Measurements from ENCODE around the gene SAP25. TPM values are rescaled to one million over a fixed set of nuclear protein-coding genes. Genes with fewer than 3 reads are reported as not detected.

Gene SAP25
- total RNA-seq, 1 donor from 2014 or later = not detected

DNA sequence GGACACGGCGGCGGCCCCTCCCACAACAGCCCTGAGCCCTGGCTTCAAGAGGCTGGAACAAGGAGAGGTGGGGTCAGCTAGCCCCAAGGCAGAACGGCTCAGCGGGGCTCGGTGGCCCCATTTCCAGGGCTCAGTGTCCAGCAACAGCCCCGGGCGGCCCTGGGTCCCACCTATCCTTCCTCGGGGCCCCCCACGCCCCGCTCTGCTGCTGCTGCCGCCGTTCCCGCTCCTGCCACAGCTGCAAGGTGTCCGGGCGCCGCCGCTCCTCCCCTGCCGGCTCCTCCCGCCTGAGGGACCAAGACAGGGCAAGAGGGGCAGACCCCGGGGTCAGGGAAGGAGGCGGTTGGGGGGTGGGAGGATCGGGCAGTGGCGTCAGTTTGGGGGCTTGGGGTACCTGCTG lies 3.4 kb upstream of the SAP25 start:
- Histone ChIP-seq H3K9me3 (ENCODE audit: control insufficient read depth in 3 of 3, low read length in 3 of 3) (no peaks in the 10 kb centered on the region), H3K9ac (ENCODE audit: low read depth in 1 of 3, low read length in 3 of 3) (no peak overlapping the region), H3K4me1 (ENCODE audit: control insufficient read depth in 3 of 3, insufficient read depth in 3 of 3, low read length in 3 of 3) (peaks cover 0 to 3% (median 0%) of the 10 kb centered on the region in 3 donors), H3K36me3 (ENCODE audit: control insufficient read depth in 3 of 3, insufficient read depth in 3 of 3, low read length in 3 of 3) (peaks cover 64 to 70% (median 70%) of the 10 kb centered on the region in 3 donors), H3K4me3 (ENCODE audit: low read length in 3 of 3) (no peak overlapping the region), H3K27ac (ENCODE audit: low read depth, low read length) (no peak overlapping the region), H3K27me3 (ENCODE audit: control insufficient read depth in 3 of 3, insufficient read depth in 3 of 3, low read length in 3 of 3) (peaks cover 0 to 28% (median 27%) of the 10 kb centered on the region in 3 donors)

GRCh38 chr7:100576384-100576993 lies 2.8 kb upstream of the SAP25 start:
- Histone ChIP-seq H3K9ac (ENCODE audit: low read depth in 1 of 3, low read length in 3 of 3) (no peak overlapping the region), H3K27me3 (ENCODE audit: control insufficient read depth in 3 of 3, insufficient read depth in 3 of 3, low read length in 3 of 3) (peaks cover 3 to 34% (median 33%) of the 10 kb centered on the region in 3 donors), H3K9me3 (ENCODE audit: control insufficient read depth in 3 of 3, low read length in 3 of 3) (no peaks in the 10 kb centered on the region), H3K4me3 (ENCODE audit: low read length in 3 of 3) (no peak overlapping the region), H3K4me1 (ENCODE audit: control insufficient read depth in 3 of 3, insufficient read depth in 3 of 3, low read length in 3 of 3) (no peaks in the 10 kb centered on the region), H3K27ac (ENCODE audit: low read depth, low read length) (no peak overlapping the region), H3K36me3 (ENCODE audit: control insufficient read depth in 3 of 3, insufficient read depth in 3 of 3, low read length in 3 of 3) (peaks cover 58 to 64% (median 64%) of the 10 kb centered on the region in 3 donors)

GRCh38 chr7:100575746-100576383 lies 2.2 kb upstream of the SAP25 start:
- Histone ChIP-seq H3K9ac (ENCODE audit: low read depth in 1 of 3, low read length in 3 of 3) (no peak overlapping the region), H3K9me3 (ENCODE audit: control insufficient read depth in 3 of 3, low read length in 3 of 3) (no peaks in the 10 kb centered on the region), H3K27ac (ENCODE audit: low read depth, low read length) (no peak overlapping the region), H3K36me3 (ENCODE audit: control insufficient read depth in 3 of 3, insufficient read depth in 3 of 3, low read length in 3 of 3) (peaks cover 52 to 58% (median 58%) of the 10 kb centered on the region in 3 donors), H3K27me3 (ENCODE audit: control insufficient read depth in 3 of 3, insufficient read depth in 3 of 3, low read length in 3 of 3) (peaks cover 9 to 40% (median 39%) of the 10 kb centered on the region in 3 donors), H3K4me1 (ENCODE audit: control insufficient read depth in 3 of 3, insufficient read depth in 3 of 3, low read length in 3 of 3) (no peaks in the 10 kb centered on the region), H3K4me3 (ENCODE audit: low read length in 3 of 3) (no peak overlapping the region)

DNA sequence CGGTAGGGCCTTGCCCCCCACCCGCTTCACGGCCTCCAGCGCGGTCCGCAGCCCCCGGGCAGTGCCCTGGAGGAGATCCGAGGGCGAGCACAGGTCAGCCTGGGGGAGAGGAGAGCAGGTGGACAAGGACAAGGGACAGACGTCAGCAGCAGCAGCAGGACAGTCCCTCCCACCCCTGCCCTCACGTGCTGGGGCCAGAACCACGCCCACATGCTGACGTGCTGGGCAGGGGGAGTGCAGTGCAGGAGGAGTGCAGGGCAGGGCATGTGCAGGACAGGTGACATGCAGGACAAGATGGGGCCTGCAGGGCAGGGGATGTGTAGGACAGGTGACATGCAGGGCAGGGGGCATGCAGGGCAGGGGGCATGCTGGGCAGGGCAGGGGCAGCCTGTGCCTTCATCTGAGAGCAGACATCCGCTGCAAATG lies 1.5 kb upstream of the SAP25 start:
- Histone ChIP-seq H3K9ac (ENCODE audit: low read depth in 1 of 3, low read length in 3 of 3) (no peak overlapping the region), H3K4me3 (ENCODE audit: low read length in 3 of 3) (no peak overlapping the region), H3K27me3 (ENCODE audit: control insufficient read depth in 3 of 3, insufficient read depth in 3 of 3, low read length in 3 of 3) (peaks cover 11 to 43% (median 41%) of the 10 kb centered on the region in 3 donors), H3K9me3 (ENCODE audit: control insufficient read depth in 3 of 3, low read length in 3 of 3) (no peaks in the 10 kb centered on the region), H3K36me3 (ENCODE audit: control insufficient read depth in 3 of 3, insufficient read depth in 3 of 3, low read length in 3 of 3) (peaks cover 49 to 52% (median 51%) of the 10 kb centered on the region in 3 donors), H3K4me1 (ENCODE audit: control insufficient read depth in 3 of 3, insufficient read depth in 3 of 3, low read length in 3 of 3) (peaks cover 1 to 2% (median 1%) of the 10 kb centered on the region in 3 donors), H3K27ac (ENCODE audit: low read depth, low read length) (no peak overlapping the region)

DNA sequence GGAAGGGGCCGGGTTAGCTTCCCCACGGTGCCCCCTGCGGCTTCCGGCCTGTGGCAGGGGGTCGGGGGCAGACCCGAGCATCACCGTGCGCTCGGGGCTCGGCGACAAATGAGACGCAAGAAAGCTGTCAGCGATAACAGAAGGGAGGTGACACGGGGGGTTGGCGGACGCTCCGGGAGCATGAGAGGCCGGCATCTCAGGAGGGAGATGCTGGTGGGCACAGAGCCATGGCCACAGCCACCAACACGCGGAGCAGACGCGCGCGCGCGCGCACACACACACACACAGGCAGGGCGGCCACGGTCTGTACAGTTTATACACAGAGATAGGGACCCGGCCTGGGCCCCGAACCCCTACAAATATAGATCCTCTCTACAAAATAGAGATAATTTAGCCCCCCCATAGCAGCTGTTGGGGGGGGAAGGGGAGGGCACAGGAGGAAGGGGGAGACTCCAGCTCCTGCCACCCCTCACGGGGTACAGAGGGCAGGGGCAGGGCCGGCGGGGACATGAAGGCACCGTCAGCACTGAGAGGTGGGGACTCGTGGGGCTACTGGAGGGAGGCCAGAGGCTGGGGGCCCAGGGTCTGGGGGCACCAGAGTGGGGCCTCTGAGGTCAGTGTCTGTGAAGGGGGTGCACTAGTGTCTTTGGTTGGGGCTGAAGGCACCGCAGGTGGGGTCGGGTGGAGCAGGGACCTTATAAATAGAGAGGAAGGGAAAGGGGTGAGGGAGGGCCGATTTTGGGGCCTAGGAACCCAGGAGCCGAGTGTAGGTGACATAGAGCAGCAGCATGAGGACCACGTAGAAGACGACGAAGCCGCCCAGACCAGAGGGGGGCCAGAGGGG lies 884 bp upstream of the SAP25 start:
- Histone ChIP-seq H3K4me1 (ENCODE audit: control insufficient read depth in 3 of 3, insufficient read depth in 3 of 3, low read length in 3 of 3) (peaks cover 4 to 7% (median 6%) of the 10 kb centered on the region in 3 donors), H3K27me3 (ENCODE audit: control insufficient read depth in 3 of 3, insufficient read depth in 3 of 3, low read length in 3 of 3) (peaks cover 11 to 43% (median 37%) of the 10 kb centered on the region in 3 donors), H3K9ac (ENCODE audit: low read depth in 1 of 3, low read length in 3 of 3) (no peak overlapping the region), H3K27ac (ENCODE audit: low read depth, low read length) (no peak overlapping the region), H3K4me3 (ENCODE audit: low read length in 3 of 3) (no peak overlapping the region), H3K36me3 (ENCODE audit: control insufficient read depth in 3 of 3, insufficient read depth in 3 of 3, low read length in 3 of 3) (peaks cover 45% of the 10 kb centered on the region in 3 donors), H3K9me3 (ENCODE audit: control insufficient read depth in 3 of 3, low read length in 3 of 3) (no peaks in the 10 kb centered on the region)

GRCh38 chr7:100572949-100573675 lies 588 bp downstream of the SAP25 start:
- no peaks in the 10 kb centered on the region for H3K9me3 ChIP-seq (ENCODE audit: control insufficient read depth in 3 of 3, low read length in 3 of 3)
- peaks cover 11 to 49% (median 40%) of the 10 kb centered on the region in 3 donors for H3K27me3 ChIP-seq (ENCODE audit: control insufficient read depth in 3 of 3, insufficient read depth in 3 of 3, low read length in 3 of 3)
- H3K36me3 ChIP-seq (ENCODE audit: control insufficient read depth in 3 of 3, insufficient read depth in 3 of 3, low read length in 3 of 3) = peaks cover 32 to 33% (median 33%) of the 10 kb centered on the region in 3 donors
- H3K4me1 ChIP-seq (ENCODE audit: control insufficient read depth in 3 of 3, insufficient read depth in 3 of 3, low read length in 3 of 3) = peaks cover 4 to 14% (median 6%) of the 10 kb centered on the region in 3 donors
- no peak overlapping the region for H3K4me3 ChIP-seq (ENCODE audit: low read length in 3 of 3)
- no peak overlapping the region for H3K27ac ChIP-seq (ENCODE audit: low read depth, low read length)
- no peak overlapping the region for H3K9ac ChIP-seq (ENCODE audit: low read depth in 1 of 3, low read length in 3 of 3)

DNA sequence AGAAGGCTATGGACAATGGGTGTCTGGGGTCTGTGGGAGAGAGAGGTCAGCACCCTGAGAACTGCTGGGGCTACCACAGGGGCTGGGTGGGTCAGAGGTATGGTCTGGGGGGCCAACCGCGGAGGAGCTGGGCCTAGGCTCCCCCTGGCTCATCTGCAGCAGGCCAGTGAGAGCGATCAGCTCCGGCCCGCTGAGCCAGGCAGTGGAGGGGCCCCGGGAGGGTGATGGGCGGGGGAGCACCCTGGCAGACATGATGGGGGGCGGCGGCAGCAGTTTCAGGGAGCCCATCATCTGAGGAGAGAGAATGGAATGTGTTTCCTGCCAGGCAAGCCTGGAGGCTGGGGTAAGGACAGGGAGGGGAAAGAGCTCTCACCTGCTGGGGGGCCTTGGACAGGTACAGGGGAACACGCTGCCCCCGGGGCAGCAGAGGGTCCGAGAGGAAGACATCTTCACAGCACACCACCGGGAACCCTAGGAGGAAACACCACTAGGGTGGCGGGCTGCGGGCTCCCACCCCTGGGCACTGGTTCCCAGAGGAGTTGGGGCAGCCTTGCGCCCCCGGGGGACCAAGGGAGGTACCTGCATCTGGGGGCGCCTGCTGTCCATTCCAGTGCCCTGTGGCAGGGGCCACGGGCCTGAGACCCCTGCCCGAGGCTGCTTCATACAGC lies 1.3 kb downstream of the SAP25 start:
- H3K4me1 ChIP-seq (ENCODE audit: control insufficient read depth in 3 of 3, insufficient read depth in 3 of 3, low read length in 3 of 3) = peaks cover 4 to 14% (median 6%) of the 10 kb centered on the region in 3 donors
- no peak overlapping the region for H3K27ac ChIP-seq (ENCODE audit: low read depth, low read length)
- H3K9me3 ChIP-seq (ENCODE audit: control insufficient read depth in 3 of 3, low read length in 3 of 3) = no peaks in the 10 kb centered on the region
- peaks cover 11 to 43% (median 40%) of the 10 kb centered on the region in 3 donors for H3K27me3 ChIP-seq (ENCODE audit: control insufficient read depth in 3 of 3, insufficient read depth in 3 of 3, low read length in 3 of 3)
- H3K4me3 ChIP-seq (ENCODE audit: low read length in 3 of 3) = no peak overlapping the region
- H3K36me3 ChIP-seq (ENCODE audit: control insufficient read depth in 3 of 3, insufficient read depth in 3 of 3, low read length in 3 of 3) = peaks cover 25 to 26% (median 26%) of the 10 kb centered on the region in 3 donors
- H3K9ac ChIP-seq (ENCODE audit: low read depth in 1 of 3, low read length in 3 of 3) = no peak overlapping the region

DNA sequence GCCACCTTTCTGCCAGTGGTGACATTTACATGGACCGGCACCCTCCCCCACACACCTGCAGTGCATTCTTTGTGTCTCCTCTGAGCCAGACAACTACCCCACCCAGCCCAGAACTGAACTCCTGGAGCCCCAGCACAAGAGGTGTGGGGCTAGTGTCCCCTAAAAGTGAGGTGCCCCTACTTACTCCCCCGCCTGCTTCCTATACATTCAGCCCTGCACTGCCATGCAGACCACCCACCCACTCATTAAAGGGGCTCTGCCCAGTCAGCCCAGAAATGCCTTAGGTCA lies 1.9 kb downstream of the SAP25 start:
- Histone ChIP-seq H3K27me3 (ENCODE audit: control insufficient read depth in 3 of 3, insufficient read depth in 3 of 3, low read length in 3 of 3) (peaks cover 11 to 43% (median 40%) of the 10 kb centered on the region in 3 donors), H3K27ac (ENCODE audit: low read depth, low read length) (no peak overlapping the region), H3K4me1 (ENCODE audit: control insufficient read depth in 3 of 3, insufficient read depth in 3 of 3, low read length in 3 of 3) (peaks cover 4 to 14% (median 6%) of the 10 kb centered on the region in 3 donors), H3K9me3 (ENCODE audit: control insufficient read depth in 3 of 3, low read length in 3 of 3) (no peaks in the 10 kb centered on the region), H3K9ac (ENCODE audit: low read depth in 1 of 3, low read length in 3 of 3) (no peak overlapping the region), H3K4me3 (ENCODE audit: low read length in 3 of 3) (no peak overlapping the region), H3K36me3 (ENCODE audit: control insufficient read depth in 3 of 3, insufficient read depth in 3 of 3, low read length in 3 of 3) (peaks cover 20 to 21% (median 21%) of the 10 kb centered on the region in 3 donors)
